ENCODE data around the gene DCLK1.

Gene DCLK1

GRCh38 chr13:36038785-36039555, 92.2 kb downstream of the DCLK1 start:
- DNase-seq (ENCODE audit: low read depth), result no peak

- DNase-seq (ENCODE audit: low read depth), result no peak
Observed at GRCh38 chr13:36033035-36033434, 98.1 kb downstream of the DCLK1 start.

- no peak for DNase-seq (ENCODE audit: low read depth)
Observed at GRCh38 chr13:36031490-36031889, 99.7 kb downstream of the DCLK1 start.

- no peak for DNase-seq (ENCODE audit: low read depth)
Observed at GRCh38 chr13:36030670-36031331, 100.4 kb downstream of the DCLK1 start.

GRCh38 chr13:36029166-36029565, 102.0 kb downstream of the DCLK1 start:
- DNase-seq (ENCODE audit: low read depth), result no peak

- no peak for DNase-seq (ENCODE audit: low read depth)
Observed at GRCh38 chr13:36028359-36029025, 102.7 kb downstream of the DCLK1 start.

- no peak for DNase-seq (ENCODE audit: low read depth)
Observed at GRCh38 chr13:36026531-36026930, 104.7 kb downstream of the DCLK1 start.

- DNase-seq (ENCODE audit: low read depth), result no peak
Observed at GRCh38 chr13:36014763-36015162, 116.4 kb downstream of the DCLK1 start.

GRCh38 chr13:36006894-36007675, 124.1 kb downstream of the DCLK1 start:
- no peak for DNase-seq (ENCODE audit: low read depth)

- no peak for DNase-seq (ENCODE audit: low read depth)
Observed at GRCh38 chr13:36006347-36006746, 124.8 kb downstream of the DCLK1 start.

GRCh38 chr13:36001561-36001960, 129.6 kb downstream of the DCLK1 start:
- no peak for DNase-seq (ENCODE audit: low read depth)

- no peak for DNase-seq (ENCODE audit: low read depth)
Observed at GRCh38 chr13:36000028-36000427, 131.2 kb downstream of the DCLK1 start.

- DNase-seq (ENCODE audit: low read depth), result no peak
Observed at GRCh38 chr13:35996360-35996759, 134.8 kb downstream of the DCLK1 start.

- DNase-seq (ENCODE audit: low read depth), result no peak
Observed at GRCh38 chr13:35995136-35995535, 136.0 kb downstream of the DCLK1 start.

GRCh38 chr13:35994131-35994966, 136.8 kb downstream of the DCLK1 start:
- DNase-seq (ENCODE audit: low read depth), result no peak

GRCh38 chr13:35993686-35994085, 137.5 kb downstream of the DCLK1 start:
- DNase-seq (ENCODE audit: low read depth), result no peak

GRCh38 chr13:35992964-35993363, 138.2 kb downstream of the DCLK1 start:
- DNase-seq (ENCODE audit: low read depth), result no peak

- no peak for DNase-seq (ENCODE audit: low read depth)
Observed at GRCh38 chr13:35990196-35990595, 141.0 kb downstream of the DCLK1 start.

- no peak for DNase-seq (ENCODE audit: low read depth)
Observed at GRCh38 chr13:35988648-35989081, 142.5 kb downstream of the DCLK1 start.

- DNase-seq (ENCODE audit: low read depth), result no peak
Observed at GRCh38 chr13:35987572-35988513, 143.3 kb downstream of the DCLK1 start.
